ENCODE measurements around the gene KRTAP5-5. TPM values are rescaled to one million over a fixed set of nuclear protein-coding genes. Genes with fewer than 3 reads are reported as not detected.
"Not testable (repeated sequence)": the region's sequence is repeated elsewhere in the genome, so short reads cannot be mapped to it uniquely, and the experiment has no call there.

KRTAP5-5 gene
- total RNA-seq, 1 donor from 2014 or later: not detected

GRCh38 chr11:1641096-1641495 is 11.5 kb downstream of the KRTAP5-5 start:
- DNase-seq (ENCODE audit: low read depth, low spot score): no peak

- DNase-seq (ENCODE audit: low read depth, low spot score): no peak
Measured at GRCh38 chr11:1642288-1643145, 12.9 kb downstream of the KRTAP5-5 start.

- DNase-seq (ENCODE audit: low read depth, low spot score): no peak
Measured at GRCh38 chr11:1643146-1643690, 13.6 kb downstream of the KRTAP5-5 start.

GRCh38 chr11:1644601-1645356 is 15.2 kb downstream of the KRTAP5-5 start:
- no peak for DNase-seq (ENCODE audit: low read depth, low spot score)

GRCh38 chr11:1645357-1645821 is 15.8 kb downstream of the KRTAP5-5 start:
- DNase-seq (ENCODE audit: low read depth, low spot score): no peak

GRCh38 chr11:1646540-1646939 is 17.0 kb downstream of the KRTAP5-5 start:
- not testable (repeated sequence) for DNase-seq (ENCODE audit: low read depth, low spot score)

GRCh38 chr11:1647901-1648652 is 18.5 kb downstream of the KRTAP5-5 start:
- no peak for DNase-seq (ENCODE audit: low read depth, low spot score)

- DNase-seq (ENCODE audit: low read depth, low spot score): no peak
Measured at GRCh38 chr11:1648653-1649420, 19.3 kb downstream of the KRTAP5-5 start.

GRCh38 chr11:1650034-1650917 is 20.7 kb downstream of the KRTAP5-5 start:
- DNase-seq (ENCODE audit: low read depth, low spot score): no peak

GRCh38 chr11:1650918-1651262 is 21.3 kb downstream of the KRTAP5-5 start:
- no peak for DNase-seq (ENCODE audit: low read depth, low spot score)

GRCh38 chr11:1651411-1651980 is 21.9 kb downstream of the KRTAP5-5 start:
- no peak for DNase-seq (ENCODE audit: low read depth, low spot score)

GRCh38 chr11:1652026-1652425 is 22.5 kb downstream of the KRTAP5-5 start:
- DNase-seq (ENCODE audit: low read depth, low spot score): no peak

- DNase-seq (ENCODE audit: low read depth, low spot score): no peak
Measured at GRCh38 chr11:1652442-1652770, 22.8 kb downstream of the KRTAP5-5 start.

- DNase-seq (ENCODE audit: low read depth, low spot score): no peak
Measured at GRCh38 chr11:1652771-1653540, 23.4 kb downstream of the KRTAP5-5 start.

- no peak for DNase-seq (ENCODE audit: low read depth, low spot score)
Measured at GRCh38 chr11:1653541-1654387, 24.2 kb downstream of the KRTAP5-5 start.

- no peak for DNase-seq (ENCODE audit: low read depth, low spot score)
Measured at GRCh38 chr11:1654388-1655167, 25.0 kb downstream of the KRTAP5-5 start.

All from pulmonary artery endothelial cell (primary cell).